GM21367 (cell line): ENCODE measurements around the gene AMN.

Experiments
- ATAC-seq: cut with Tn5 transposase; IDR thresholded peaks from one replicate; pipeline ENCODE4 v1.9.1; 2021; ENCODE audit not compliant: unreplicated experiment

The AMN gene

DNA sequence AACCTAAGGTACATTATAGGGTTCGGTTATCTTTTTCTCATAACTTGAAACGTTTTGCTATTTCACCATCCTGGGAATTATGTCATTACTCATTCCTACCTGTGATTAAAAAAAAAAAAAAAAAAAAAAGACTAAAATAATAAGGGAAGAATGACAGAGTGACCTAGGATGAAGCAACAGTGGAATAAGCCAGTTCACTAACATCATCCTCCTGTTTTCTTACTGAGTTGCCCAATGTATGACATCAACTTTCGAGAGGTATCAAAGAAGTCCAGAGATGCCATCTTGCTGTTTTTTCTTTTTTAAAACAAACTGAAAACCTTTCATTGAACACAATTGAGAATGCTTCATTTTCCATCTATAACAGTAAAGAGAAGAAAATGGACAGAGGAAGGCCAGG is 42.8 kb downstream of the AMN start:
- ATAC-seq = no peak

GRCh38 chr14:102965971-102966655 is 43.6 kb downstream of the AMN start:
- no peak for ATAC-seq

GRCh38 chr14:102966681-102967505 is 44.4 kb downstream of the AMN start:
- no peak for ATAC-seq

DNA sequence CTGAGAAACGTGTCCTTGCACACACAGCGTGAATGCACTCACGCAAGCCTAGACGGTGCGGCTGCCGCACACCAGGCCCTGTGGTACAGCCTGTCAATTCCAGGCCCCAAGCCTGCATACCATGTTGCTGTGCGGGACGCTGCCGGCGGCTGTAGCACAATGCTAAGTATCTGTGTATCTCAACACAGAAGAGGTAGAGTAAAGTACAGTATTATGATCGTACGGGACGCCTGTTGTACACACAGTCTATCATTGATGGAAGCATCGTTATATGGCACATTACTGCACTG is 45.0 kb downstream of the AMN start:
- no peak for ATAC-seq

DNA sequence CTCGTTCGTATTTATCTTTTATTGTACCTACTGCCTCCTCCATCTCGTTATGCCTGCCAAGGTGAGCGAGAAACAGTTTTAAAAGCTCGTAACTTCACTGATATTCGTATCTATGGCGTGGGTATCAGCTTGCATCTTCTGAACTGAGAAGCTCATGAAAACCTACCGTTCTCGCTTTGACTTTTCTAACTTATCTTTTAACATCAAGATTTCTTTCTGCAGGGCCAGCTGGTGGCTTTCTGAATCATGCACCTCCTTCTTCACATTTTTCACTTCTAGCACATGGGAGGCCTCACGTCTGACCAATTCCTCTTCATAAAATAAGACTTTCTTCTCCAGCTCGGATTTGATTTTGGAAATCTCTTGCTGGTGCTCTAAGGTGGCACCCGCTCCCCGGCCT is 45.8 kb downstream of the AMN start:
- no peak for ATAC-seq

DNA sequence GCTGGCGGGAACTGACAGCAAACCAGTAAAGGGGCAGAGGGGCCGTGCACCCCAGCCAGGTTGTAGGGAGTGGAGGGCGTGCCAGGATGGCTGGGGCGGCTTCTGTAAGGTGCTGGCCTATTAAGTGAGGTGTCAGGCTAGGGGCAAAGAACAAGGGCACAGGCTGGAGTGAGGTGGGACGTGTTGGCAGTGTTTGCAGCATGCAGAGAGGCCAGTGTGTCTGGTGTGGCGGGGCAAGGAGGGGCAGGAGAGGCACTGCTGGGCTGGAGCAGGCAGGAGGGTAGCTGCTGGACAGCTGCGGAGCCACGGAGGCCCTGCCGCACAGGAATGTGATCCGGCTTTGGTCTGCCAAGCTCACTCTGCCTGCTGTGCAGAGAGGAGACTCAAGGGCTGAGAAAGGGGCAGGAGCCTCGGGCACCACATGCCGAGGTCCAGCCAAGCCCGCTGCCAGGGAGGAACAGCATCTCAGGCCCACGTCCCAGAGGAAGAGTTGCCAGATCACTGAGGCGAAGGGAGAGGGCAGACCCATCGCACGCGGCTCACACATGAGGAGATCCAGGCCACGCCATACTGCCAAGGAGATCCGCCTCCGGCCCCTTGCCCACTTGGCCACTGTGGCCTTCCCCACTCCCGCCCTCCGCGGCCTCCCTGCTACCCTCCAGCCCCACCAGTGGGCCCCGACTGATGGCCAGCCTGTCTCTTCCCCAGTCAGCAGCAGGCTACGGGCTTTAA is 46.8 kb downstream of the AMN start:
- ATAC-seq = no peak

DNA sequence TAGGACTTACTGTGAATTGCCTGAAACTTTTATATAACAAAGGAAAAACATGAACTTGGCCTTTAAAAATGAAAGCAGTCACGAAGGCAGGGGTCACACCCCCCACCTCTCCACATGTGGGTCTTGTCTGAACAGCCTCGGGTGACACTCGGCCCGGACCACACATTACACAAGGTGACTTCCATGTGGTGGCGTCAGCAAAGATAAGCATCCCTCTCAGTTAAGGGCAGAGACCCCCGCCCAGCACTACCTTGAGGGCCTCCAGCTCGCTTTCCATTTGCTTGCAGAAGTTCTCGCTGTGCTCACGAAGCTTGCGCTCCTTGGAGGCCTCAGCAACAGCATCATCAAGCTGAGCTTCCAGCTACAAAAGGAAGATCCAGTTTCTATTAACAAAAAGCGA is 47.4 kb downstream of the AMN start:
- no peak for ATAC-seq

DNA sequence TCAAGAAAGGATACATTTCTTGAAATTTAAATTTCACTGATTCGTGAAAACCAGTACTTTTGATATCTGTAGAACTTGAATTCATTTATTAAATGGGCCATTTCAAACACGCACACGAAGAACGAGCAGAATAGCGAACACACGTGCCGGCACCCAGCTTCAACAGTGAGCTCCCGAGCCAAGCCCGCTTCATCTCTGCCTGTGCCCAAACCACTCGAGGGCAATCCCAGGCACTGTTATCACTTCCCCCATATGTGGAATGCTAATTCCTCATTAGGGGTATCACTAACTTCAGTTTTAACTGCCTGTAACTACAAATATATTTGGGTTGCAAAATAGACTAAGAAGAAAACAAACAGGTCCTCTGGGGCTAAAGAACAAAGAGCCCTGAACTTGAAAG is 48.0 kb downstream of the AMN start:
- no peak for ATAC-seq

DNA sequence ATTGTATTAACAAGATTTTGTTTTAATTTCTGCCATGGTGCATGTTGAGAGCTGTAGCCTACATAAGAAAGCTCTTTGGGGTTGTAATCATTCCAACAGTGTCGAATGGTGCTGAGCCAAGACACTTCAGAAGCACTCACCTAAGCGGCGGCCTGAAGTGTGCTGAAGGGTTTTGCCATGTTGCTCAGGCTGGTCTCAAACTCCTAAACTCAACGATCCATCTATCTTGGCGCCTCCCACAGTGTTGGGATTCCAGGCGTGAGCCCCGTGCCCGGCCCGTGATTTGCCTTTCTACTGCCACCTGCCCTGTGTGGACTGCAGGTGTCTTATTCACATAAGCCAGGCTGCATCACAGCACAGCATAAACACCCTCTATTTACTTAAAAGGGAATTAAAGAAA is 48.9 kb downstream of the AMN start:
- no peak for ATAC-seq

DNA sequence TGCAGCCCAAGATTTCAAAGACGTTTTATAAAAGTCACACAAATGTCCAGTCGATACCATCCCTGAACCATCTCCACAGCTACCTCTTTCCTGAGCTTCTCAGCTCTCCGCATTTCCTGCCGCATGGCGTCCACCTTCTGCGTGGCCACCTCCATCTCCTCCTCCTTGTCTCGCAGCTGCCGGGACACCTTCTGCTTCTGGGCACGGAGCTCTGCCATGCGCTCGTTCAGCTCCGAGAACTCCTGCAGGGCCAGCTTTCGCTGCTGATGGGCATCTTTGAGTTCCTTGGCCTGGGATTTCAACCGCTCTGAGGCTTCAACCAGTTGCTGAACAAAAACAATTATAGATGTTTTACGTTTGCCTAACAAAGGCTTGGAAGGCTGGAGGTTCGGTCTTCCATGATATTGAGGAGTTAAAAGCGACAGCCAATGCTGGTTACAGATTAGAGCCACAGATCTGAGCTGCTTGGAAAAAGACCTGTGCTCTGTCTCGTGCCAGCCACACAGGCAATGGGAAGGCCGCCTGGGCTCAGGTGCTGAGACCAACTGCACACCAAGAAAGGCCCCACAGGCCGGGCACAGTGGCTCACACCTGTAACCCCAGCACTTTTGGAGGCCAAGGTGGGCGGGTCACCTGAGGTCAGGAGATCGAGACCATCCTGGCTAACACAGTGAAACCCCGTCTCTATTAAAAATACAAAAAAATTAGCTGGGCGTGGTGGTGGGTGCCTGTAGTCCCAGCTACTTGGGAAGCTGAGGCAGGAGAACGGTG is 49.6 kb downstream of the AMN start:
- ATAC-seq = no peak

GRCh38 chr14:102973706-102974285 is 51.3 kb downstream of the AMN start:
- no peak for ATAC-seq

GRCh38 chr14:102975662-102976061 is 53.2 kb downstream of the AMN start:
- no peak for ATAC-seq

DNA sequence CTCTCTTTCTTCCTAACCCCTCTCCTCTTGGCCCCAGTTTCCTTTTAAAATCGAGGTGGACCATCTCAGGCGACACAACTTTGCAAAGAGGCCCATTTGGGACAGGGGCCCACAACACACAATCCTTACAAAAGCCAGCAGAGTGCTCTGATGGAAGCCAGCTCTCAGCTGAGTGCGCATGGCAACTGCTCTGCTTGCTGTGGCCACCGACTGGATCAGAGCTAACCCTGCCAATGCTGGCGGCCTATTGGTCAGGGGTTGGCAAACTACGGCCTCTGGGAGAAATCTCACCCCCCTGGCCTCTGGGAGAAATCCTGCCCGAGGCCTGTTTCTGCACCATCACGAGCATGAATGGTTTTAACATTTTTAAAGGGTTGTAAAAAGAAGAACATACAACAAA is 55.0 kb downstream of the AMN start:
- no peak for ATAC-seq

GRCh38 chr14:102979406-102979805 is 56.9 kb downstream of the AMN start:
- no peak for ATAC-seq

DNA sequence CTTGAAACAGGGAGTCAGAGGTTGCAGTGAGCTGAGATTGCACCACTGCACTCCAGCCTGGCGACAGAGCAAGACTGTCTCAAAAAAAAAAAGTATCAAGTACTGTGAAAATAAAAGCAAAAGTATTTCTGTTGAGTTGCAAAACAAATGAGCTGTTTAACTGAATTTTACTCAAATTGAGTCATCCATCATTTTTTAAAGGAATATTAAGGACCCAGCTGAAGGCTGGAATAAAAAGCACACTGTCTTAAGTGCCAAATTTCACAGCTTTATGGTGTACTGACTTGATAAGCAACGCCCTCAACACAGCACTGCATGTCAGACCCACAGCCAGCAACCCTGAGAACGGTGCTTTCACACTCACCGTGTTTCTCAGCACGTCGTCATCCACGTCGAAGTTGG is 57.9 kb downstream of the AMN start:
- no peak for ATAC-seq
